ENCODE results near the gene DDA1.
"Not testable (repeated sequence)": the region's sequence is repeated elsewhere in the genome, so short reads cannot be mapped to it uniquely, and the experiment has no call there.

DDA1 gene

GRCh38 chr19:17347877-17348276 lies 38.5 kb downstream of the DDA1 start:
- DNase-seq (ENCODE audit: low spot score): no peak

GRCh38 chr19:17348700-17349099 lies 39.3 kb downstream of the DDA1 start:
- no peak for DNase-seq (ENCODE audit: low spot score)

GRCh38 chr19:17351815-17352435 lies 42.6 kb downstream of the DDA1 start:
- DNase-seq (ENCODE audit: low spot score): no peak

GRCh38 chr19:17352608-17353280 lies 43.4 kb downstream of the DDA1 start:
- DNase-seq (ENCODE audit: low spot score): no peak

GRCh38 chr19:17353386-17353785 lies 44.0 kb downstream of the DDA1 start:
- no peak for DNase-seq (ENCODE audit: low spot score)

GRCh38 chr19:17357078-17357666 lies 47.8 kb downstream of the DDA1 start:
- no peak for DNase-seq (ENCODE audit: low spot score)

- DNase-seq (ENCODE audit: low spot score): no peak
Observed at GRCh38 chr19:17357724-17358123, 48.4 kb downstream of the DDA1 start.

- DNase-seq (ENCODE audit: low spot score): no peak
Observed at GRCh38 chr19:17358395-17358794, 49.0 kb downstream of the DDA1 start.

- no peak for DNase-seq (ENCODE audit: low spot score)
Observed at GRCh38 chr19:17359905-17360800, 50.8 kb downstream of the DDA1 start.

- not testable (repeated sequence) for DNase-seq (ENCODE audit: low spot score)
Observed at GRCh38 chr19:17363852-17364605, 54.7 kb downstream of the DDA1 start.

GRCh38 chr19:17365361-17365760 lies 56.0 kb downstream of the DDA1 start:
- DNase-seq (ENCODE audit: low spot score): no peak

GRCh38 chr19:17370026-17370587 lies 60.7 kb downstream of the DDA1 start:
- no peak for DNase-seq (ENCODE audit: low spot score)
